Adipocyte (in vitro differentiated cells): ENCODE measurements around the gene ARID5A.

ENCODE experiments used
- DNase-seq: peaks from one replicate; pipeline ENCODE4 v3.0.0-alpha.2; 2015; ENCODE audit warnings: low read depth
- H3K27me3 ChIP-seq: replicated peaks from 2 replicates; pipeline ENCODE4 v1.7.0; 2013; ENCODE audit warnings: mild to moderate bottlenecking, low read length, moderate library complexity; ENCODE audit not compliant: control insufficient read depth, insufficient read depth
- H3K36me3 ChIP-seq: 2 replicates; pipeline ENCODE4 v1.7.0; 2013; ENCODE audit warnings: low read length, mild to moderate bottlenecking, moderate library complexity; ENCODE audit not compliant: control insufficient read depth, insufficient read depth, severe bottlenecking
- H3K4me1 ChIP-seq: 2 replicates; pipeline ENCODE4 v1.7.0; 2013; ENCODE audit warnings: mild to moderate bottlenecking, low read length, moderate library complexity; ENCODE audit not compliant: control insufficient read depth, insufficient read depth
- H3K4me3 ChIP-seq: 2 replicates; pipeline ENCODE4 v1.7.0; 2013; ENCODE audit warnings: mild to moderate bottlenecking, low read length, moderate library complexity
- H3K9ac ChIP-seq: 2 replicates; pipeline ENCODE4 v1.7.0; 2013; ENCODE audit warnings: mild to moderate bottlenecking, low read length, moderate library complexity
- H3K9me3 ChIP-seq: 2 replicates; pipeline ENCODE4 v1.7.0; 2013; ENCODE audit warnings: mild to moderate bottlenecking, low read length, moderate library complexity; ENCODE audit not compliant: control insufficient read depth

ARID5A gene

DNA sequence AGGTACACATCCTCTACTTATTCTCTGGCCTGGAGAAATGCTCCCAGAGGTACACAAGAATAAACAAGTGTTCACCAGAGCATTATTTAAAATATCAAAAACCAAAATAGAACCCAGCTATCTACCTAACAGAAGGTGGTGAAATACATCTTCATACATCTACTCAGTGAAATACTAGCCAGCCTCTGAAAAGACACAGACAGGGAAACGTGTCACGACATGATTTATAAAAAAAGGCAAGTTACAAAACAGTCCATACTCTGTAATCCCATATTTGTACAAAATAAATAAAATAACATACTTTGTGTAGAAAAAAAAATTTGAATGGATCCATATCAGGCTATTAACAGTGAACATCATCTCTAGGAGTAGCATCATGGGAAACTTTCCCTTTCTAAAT is 63.4 kb downstream of the ARID5A start:
- Histone ChIP-seq H3K36me3 (peaks cover 85% of the 10 kb centered on the region), H3K4me1 (no peaks in the 10 kb centered on the region), H3K9ac (no peak overlapping the region), H3K4me3 (no peak overlapping the region), H3K27me3 (no peaks in the 10 kb centered on the region), H3K9me3 (no peaks in the 10 kb centered on the region)
- no peak for DNase-seq

DNA sequence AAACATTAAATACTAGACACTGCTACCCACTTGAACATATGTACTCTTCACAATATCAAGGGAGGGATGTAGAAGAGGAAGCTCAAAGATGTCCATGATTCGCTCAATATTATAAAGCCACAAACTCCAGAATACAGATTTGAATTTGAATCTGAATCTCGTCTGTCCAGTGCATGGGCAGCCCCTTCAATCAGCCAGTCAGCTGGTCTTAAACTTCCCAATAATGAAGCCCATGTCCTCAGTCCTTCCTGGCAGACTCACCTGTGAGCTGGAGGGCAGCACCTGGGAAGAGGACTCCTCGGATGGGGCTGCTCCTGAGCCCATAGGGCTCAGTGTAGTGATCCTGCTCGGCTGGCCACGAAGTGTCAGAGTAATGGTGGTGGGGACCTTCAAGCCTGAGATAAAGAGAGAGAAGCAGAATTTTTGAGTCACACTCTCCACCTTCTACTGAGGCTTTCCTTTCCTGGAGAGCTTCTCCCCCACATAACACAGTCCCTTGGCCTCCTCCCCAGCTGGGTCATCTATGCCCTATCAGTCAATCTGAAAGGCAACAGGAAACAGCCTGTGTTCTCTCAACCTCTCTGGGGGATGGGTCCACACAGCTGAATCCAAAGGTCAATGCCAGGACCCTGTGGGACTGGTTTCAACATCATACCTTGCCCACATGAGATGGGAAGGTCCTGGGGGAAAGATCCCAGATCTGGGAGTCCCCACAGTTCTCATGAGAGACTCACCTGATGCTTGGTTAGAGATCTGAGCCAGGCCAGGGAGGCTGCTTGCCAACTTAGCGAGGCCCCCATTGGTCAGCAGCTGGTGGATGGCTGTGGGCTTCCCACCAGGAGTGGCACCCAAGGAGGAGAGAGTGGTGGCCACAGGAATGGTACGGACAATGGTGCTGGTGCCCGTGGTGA is 65.1 kb downstream of the ARID5A start:
- no peak for DNase-seq
- peaks cover 89% of the 10 kb centered on the region for H3K36me3 ChIP-seq
- no peaks in the 10 kb centered on the region for H3K9me3 ChIP-seq
- no peak overlapping the region for H3K9ac ChIP-seq
- no peak overlapping the region for H3K4me3 ChIP-seq
- H3K4me1 ChIP-seq, result peaks cover 6% of the 10 kb centered on the region
- H3K27me3 ChIP-seq, result no peaks in the 10 kb centered on the region
